GM06990 (cell line): ENCODE measurements around the gene ACOT7.
"Not testable (repeated sequence)": the region's sequence is repeated elsewhere in the genome, so short reads cannot be mapped to it uniquely, and the experiment has no call there.

ENCODE experiments used
- DNase-seq: peaks from one replicate; pipeline ENCODE4 v3.0.0-alpha.2; 2011; ENCODE audit not compliant: insufficient read length; ENCODE audit errors: extremely low read depth
- H3K27me3 ChIP-seq: replicated peaks from 2 replicates; pipeline ENCODE4 v1.6.0; 2011; ENCODE audit warnings: low read length; ENCODE audit not compliant: control insufficient read depth, insufficient read depth
- H3K36me3 ChIP-seq: 2 replicates; pipeline ENCODE4 v1.5.1; 2011; ENCODE audit warnings: low read length; ENCODE audit not compliant: control insufficient read depth, insufficient read depth
- H3K4me3 ChIP-seq: replicated peaks from 2 replicates; pipeline ENCODE4 v1.5.1; 2011; ENCODE audit warnings: low read depth, mild to moderate bottlenecking, control low read depth, low read length
- CTCF ChIP-seq: IDR thresholded peaks from 2 replicates; pipeline ENCODE4 v1.5.1; 2011; ENCODE audit warnings: low read length, control low read depth, mild to moderate bottlenecking, inconsistent platforms; ENCODE audit not compliant: insufficient read depth, poor library complexity, severe bottlenecking

ACOT7 gene

DNA sequence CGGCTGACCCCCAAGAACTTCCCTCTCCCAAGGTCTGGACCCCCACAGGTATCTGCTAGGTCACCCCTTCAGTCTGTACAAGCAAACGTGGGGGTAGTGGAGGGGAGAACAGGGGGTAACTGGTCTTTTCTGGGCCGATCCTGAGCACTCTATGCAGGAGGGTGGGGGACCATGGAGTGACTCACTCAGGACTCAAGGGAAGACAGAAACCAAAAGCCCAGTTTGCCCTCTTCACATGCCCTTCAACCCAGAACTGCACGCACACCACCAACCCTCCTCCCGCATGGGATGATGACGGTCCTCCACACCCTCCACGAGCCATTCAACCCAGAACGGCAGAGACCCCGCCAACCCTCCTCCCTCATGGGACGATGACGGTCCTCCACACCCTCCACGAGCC, 79.1 kb downstream of the ACOT7 start:
- Histone ChIP-seq H3K36me3 (peaks cover 3% of the 10 kb centered on the region), H3K27me3 (no peaks in the 10 kb centered on the region), H3K4me3 (no peak overlapping the region)
- TF ChIP-seq CTCF: no peak
- no peak for DNase-seq

- Histone ChIP-seq H3K27me3 (no peaks in the 10 kb centered on the region), H3K36me3 (peaks cover 3% of the 10 kb centered on the region), H3K4me3 (no peak overlapping the region)
- no peak for TF ChIP-seq CTCF
- DNase-seq: no peak
These were observed 80.0 kb downstream of the ACOT7 start for GRCh38 chr1:6313393-6314200.

GRCh38 chr1:6310116-6310848, 83.3 kb downstream of the ACOT7 start:
- no peak overlapping the region for H3K4me3 ChIP-seq
- H3K27me3 ChIP-seq: no peaks in the 10 kb centered on the region
- no peak for TF ChIP-seq CTCF
- no peak for DNase-seq
- no peaks in the 10 kb centered on the region; the same call in none of the 2 replicates for H3K36me3 ChIP-seq

DNA sequence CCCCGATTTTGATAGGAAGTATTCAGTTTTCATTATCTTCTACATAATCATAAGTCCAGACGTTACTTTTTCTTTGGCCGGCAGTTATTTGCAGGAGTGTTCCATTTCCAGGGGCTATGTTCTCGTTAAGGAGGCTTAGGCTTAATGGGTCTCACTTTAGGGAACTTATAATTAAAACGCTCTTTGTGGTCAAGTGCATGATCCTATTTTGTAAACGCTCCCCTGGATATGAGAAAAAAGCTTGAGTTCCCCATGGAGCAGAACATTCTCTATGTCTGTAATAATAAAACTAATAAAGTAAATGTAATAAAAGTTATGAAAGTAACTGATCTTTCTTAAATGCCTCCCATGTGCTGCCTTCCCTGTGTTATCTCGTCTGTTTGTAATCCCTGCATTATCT, 84.0 kb downstream of the ACOT7 start:
- no peak for DNase-seq
- H3K4me3 ChIP-seq: no peak overlapping the region
- no peaks in the 10 kb centered on the region for H3K27me3 ChIP-seq
- H3K36me3 ChIP-seq: no peaks in the 10 kb centered on the region; the same call in none of the 2 replicates
- TF ChIP-seq CTCF: no peak

DNA sequence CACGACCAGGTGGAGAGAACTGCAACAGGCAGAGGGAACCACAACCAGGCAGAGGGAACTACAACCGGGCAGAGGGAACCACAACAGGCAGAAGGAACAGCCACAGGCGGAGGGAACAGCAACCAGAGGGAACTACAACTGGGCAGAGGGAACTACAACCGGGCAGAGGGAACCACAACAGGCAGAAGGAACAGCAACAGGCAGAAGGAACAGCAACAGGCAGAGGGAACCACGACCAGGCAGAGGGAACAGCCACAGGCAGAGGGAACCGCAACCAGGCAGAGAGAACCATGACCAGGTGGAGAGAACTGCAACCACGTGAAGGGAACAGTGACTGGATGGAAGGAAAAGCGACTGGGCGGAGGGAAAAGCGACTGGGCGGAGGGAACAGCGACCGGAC, 85.1 kb downstream of the ACOT7 start:
- H3K4me3 ChIP-seq: no peak overlapping the region
- no peak for TF ChIP-seq CTCF
- no peaks in the 10 kb centered on the region for H3K27me3 ChIP-seq
- no peak for DNase-seq
- H3K36me3 ChIP-seq: no peaks in the 10 kb centered on the region; the same call in none of the 2 replicates

- H3K36me3 ChIP-seq, H3K4me3 ChIP-seq, H3K27me3 ChIP-seq, DNase-seq: not testable (repeated sequence)
These were observed 85.9 kb downstream of the ACOT7 start for GRCh38 chr1:6307682-6308081.
